Adrenal gland (tissue), 12 donors: ENCODE results near the gene RNASE1. TPM values are rescaled to one million over a fixed set of nuclear protein-coding genes. Genes with fewer than 3 reads are reported as not detected.

Experiments
- DNase-seq, 7 donors: peaks; one replicate each; pipeline ENCODE4 v3.0.0-alpha.2; 2019 to 2020
- H3K27ac ChIP-seq, 5 donors: fragments of 200-600 bp; sonication (generic) in 4 of 5; 1 replicate in 3 of 5; 2 replicates in 2 of 5; pipeline versions ENCODE4 v1.5.1 to v1.8.0; 2016 to 2020; ENCODE audit warnings: mild to moderate bottlenecking in 1 of 5
- H3K27me3 ChIP-seq: fragments of 200-600 bp; 2 replicates; pipeline ENCODE4 v1.8.0; 2021
- H3K36me3 ChIP-seq, 2 donors: fragments of 200-600 bp; replicated peaks in 1 of 2; 1 replicate in 1 of 2; 2 replicates in 1 of 2; pipeline versions ENCODE4 v1.5.1 to v1.8.0; 2018 to 2022
- H3K4me1 ChIP-seq, 2 donors: fragments of 200-600 bp; replicated peaks in 1 of 2; 1 replicate in 1 of 2; 2 replicates in 1 of 2; pipeline versions ENCODE4 v1.5.1 to v1.8.0; 2018 to 2021
- H3K4me3 ChIP-seq, 4 donors: fragments of 200-600 bp; sonication (generic) in 3 of 4; one replicate each; pipeline ENCODE4 v1.5.1; 2016 to 2018
- H3K9me3 ChIP-seq, 3 donors: fragments of 200-600 bp; sonication (generic) in 1 of 3; replicated peaks in 1 of 3; 1 replicate in 2 of 3; 2 replicates in 1 of 3; pipeline versions ENCODE4 v1.5.1 to v1.8.0; 2016 to 2021
- CTCF ChIP-seq, 6 experiments: fragments of 450-650 bp in 4 of 6; fragments of 200-600 bp in 2 of 6; sonication (generic) in 1 of 6; IDR thresholded peaks; 1 replicate in 5 of 6; 2 replicates in 1 of 6; pipeline versions ENCODE4 v1.5.1 to v1.8.0; 2016 to 2021; ENCODE audit warnings: antibody characterized with exemption in 6 of 6, mild to moderate bottlenecking in 2 of 6, moderate library complexity in 1 of 6
- POLR2A ChIP-seq, 2 donors: fragments of 450-650 bp; IDR thresholded peaks; one replicate each; pipeline ENCODE4 v1.6.1; 2017; ENCODE audit warnings: antibody characterized with exemption in 2 of 2, mild to moderate bottlenecking in 2 of 2, moderate library complexity in 1 of 2
- WGBS, 4 donors: extraction: QIAGEN DNeasy Blood & Tissue Kit in 2 of 4; methylation state at CpG; one replicate each; pipeline versions ENCODE4 v1.1.5 to v1.1.7; 2013 to 2017; 5-methylcytosine and 5-hydroxymethylcytosine counted together
- intact Hi-C, 2 donors: fragments of 100-400 bp; cut with DNase I; formaldehyde crosslinking; loops; one replicate each; pipeline versions ENCODE4 v1.14.1 to v1.15.0; 2022 to 2023
- polyA plus RNA-seq, 3 donors: library from polyadenylated mRNA; stranded (reverse); fragments of 200-250 nt in 2 of 3; fragments of 350-450 nt in 1 of 3; fragmentation: Illumina TruSeq in 1 of 3; extraction: RNeasy Lipid Tissue Mini Kit (QIAGEN cat#74804) in 1 of 3; gene quantifications; one replicate each; pipeline ENCODE4 v1.2.3, GENCODE V29; 2013 to 2014
- total RNA-seq, 9 donors: library from RNA; depleted of rRNA in 4 of 9; stranded (reverse); fragments of >200 nt in 4 of 9; fragments of 120-200 nt in 1 of 9; fragmentation: NEBNext Ultra II Directional in 1 of 9; extraction: Animal tissue kit (Norgen Biotek cat#: 25700) in 1 of 9; gene quantifications; one replicate each; pipeline versions ENCODE4 v1.1.0 to v1.2.4, GENCODE V29; 2013 to 2023
- donor health status: healthy with polysubstance abuse.
- donor health status: Bipolar disorder and iron deficiency.
- donor health status: DM: yes; HTN: yes; CAD: no.
- donor health status: DM: no; HTN: no; CAD: no.
- donor health status: DM: no; HTN: no; CAD: no.
- donor health status: DM: yes; HTN: yes; CAD: no.

Gene RNASE1
- total and polyA plus RNA-seq, 12 donors = 103 to 2,068 (median 529) TPM

- Histone ChIP-seq H3K27ac (peak overlapping the region in 3 of 5 donors; percentile 46 to 74 (median 59)), H3K27me3 (no peaks in the 10 kb centered on the region), H3K9me3 (no peaks in the 10 kb centered on the region), H3K4me3 (peak overlapping the region in 1 of 4 donors; percentile 19), H3K4me1 (no peaks in the 10 kb centered on the region), H3K36me3 (no peaks in the 10 kb centered on the region)
- intact Hi-C loops = no loop called here
- no peak for TF ChIP-seq POLR2A (IDR thresholded peaks at IDR 0.05)
- TF ChIP-seq CTCF (IDR thresholded peaks at IDR 0.05) = no peak
- DNase-seq = no peak
- WGBS, 4 donors = 23 to 46% (median 42%) methylated on average over 2 to 4 of the region's 4 CpGs
Observed at GRCh38 chr14:20781803-20782202, 20.8 kb downstream of the RNASE1 start.

DNA sequence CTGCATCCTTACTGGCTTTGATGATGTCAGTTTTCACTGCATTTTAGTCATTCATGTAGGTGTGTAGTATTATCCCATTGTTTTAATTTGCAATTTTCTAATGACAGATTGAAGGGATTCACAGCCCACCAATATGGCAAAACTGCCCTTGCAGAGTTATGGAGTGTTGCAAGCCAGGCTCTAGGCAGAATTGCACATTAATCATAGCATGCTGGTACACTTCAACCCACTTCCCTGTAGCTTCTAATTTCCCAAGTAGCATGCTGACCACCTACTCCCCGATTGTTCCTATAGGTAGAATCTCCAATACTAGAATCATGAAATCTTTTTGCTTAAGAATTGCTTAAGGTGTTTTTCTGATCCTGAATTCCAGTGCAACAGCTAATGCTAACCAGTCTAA, 26.7 kb downstream of the RNASE1 start:
- Histone ChIP-seq H3K27me3 (no peaks in the 10 kb centered on the region), H3K4me1 (no peaks in the 10 kb centered on the region), H3K4me3 (no peak overlapping the region), H3K36me3 (no peaks in the 10 kb centered on the region), H3K9me3 (no peaks in the 10 kb centered on the region), H3K27ac (no peak overlapping the region)
- no peak for DNase-seq
- no peak for TF ChIP-seq CTCF (IDR thresholded peaks at IDR 0.05)
- no peak for TF ChIP-seq POLR2A (IDR thresholded peaks at IDR 0.05)
- 73 to 83% (median 78%) methylated on average over 1 of the region's 1 CpG for WGBS, 4 donors
- intact Hi-C loops = no loop called here

- Histone ChIP-seq H3K27ac (no peak overlapping the region), H3K9me3 (no peaks in the 10 kb centered on the region), H3K4me3 (no peak overlapping the region), H3K36me3 (no peaks in the 10 kb centered on the region), H3K27me3 (no peaks in the 10 kb centered on the region), H3K4me1 (no peaks in the 10 kb centered on the region)
- WGBS, 4 donors = 53 to 57% (median 55%) methylated on average over 6 of the region's 6 CpGs
- no peak for DNase-seq
- TF ChIP-seq CTCF (IDR thresholded peaks at IDR 0.05) (no peak), POLR2A (IDR thresholded peaks at IDR 0.05) (no peak)
- intact Hi-C loops = no loop called here
Observed at GRCh38 chr14:20775043-20775442, 27.6 kb downstream of the RNASE1 start.

DNA sequence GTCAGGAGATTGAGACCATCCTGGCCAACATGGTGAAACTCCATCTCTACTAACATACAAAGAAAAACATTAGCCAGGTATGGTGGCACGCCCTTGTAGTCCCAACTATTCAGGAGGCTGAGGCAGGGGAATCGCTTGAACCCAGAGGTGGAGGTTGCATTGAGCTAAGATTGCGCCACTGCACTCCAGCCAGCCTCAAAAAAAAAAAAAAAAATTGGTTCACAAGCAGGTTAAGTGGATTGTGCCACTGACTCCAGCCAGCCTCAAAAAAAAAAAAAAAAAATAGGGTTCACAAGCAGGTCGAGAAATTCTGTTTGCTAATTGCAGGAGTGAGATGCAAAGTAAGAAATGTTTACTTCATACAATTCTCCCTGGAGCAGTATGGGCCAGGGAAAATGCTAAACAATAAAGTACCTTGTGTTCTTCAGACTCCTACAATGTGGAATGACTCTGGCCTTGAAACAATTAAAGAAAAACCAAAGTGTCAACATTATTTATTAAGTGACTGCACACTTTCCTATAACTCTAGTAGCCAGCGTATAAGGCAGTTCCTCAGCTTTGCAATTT, 28.3 kb downstream of the RNASE1 start:
- Histone ChIP-seq H3K36me3 (no peaks in the 10 kb centered on the region), H3K4me1 (no peaks in the 10 kb centered on the region), H3K27ac (no peak overlapping the region), H3K27me3 (no peaks in the 10 kb centered on the region), H3K4me3 (no peak overlapping the region), H3K9me3 (no peaks in the 10 kb centered on the region)
- TF ChIP-seq CTCF (IDR thresholded peaks at IDR 0.05) (no peak), POLR2A (IDR thresholded peaks at IDR 0.05) (no peak)
- no peak for DNase-seq
- intact Hi-C loops = no loop called here
- 67 to 74% (median 70%) methylated on average over 5 of the region's 5 CpGs for WGBS, 4 donors
